ENCODE measurements around the gene CKAP5.
A peak's percentile ranks its signal among the peaks of the same experiment; 100 is the strongest.
"Not testable (repeated sequence)": the region's sequence is repeated elsewhere in the genome, so short reads cannot be mapped to it uniquely, and the experiment has no call there.

CKAP5 gene

DNA sequence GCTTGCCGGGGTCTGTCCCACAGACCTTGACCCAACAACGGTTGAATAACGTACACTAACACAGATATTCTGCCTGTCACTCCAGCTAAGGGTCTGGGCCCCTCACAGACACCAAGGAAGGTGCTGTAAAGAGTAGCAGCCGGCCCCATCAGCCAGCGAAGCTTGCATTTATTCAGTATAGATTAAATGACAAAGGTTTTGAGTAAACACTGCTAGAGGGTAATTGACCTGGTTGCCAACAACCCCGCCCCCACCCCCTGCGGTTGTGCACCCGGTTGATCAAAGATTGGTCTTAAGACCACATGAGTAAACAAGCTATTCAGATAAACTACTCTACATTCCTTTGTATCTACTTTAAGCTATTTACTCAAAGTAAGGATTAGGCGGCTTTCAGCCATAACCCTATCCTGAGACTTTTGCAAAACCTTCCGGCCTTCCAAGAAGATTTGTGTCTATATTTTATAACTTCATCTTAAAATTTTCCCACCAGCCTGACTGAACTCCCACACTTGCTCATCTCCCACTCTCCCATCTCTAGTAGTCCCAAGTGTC lies 4.8 kb upstream of the CKAP5 start:
- FAIRE-seq = no peak

DNA sequence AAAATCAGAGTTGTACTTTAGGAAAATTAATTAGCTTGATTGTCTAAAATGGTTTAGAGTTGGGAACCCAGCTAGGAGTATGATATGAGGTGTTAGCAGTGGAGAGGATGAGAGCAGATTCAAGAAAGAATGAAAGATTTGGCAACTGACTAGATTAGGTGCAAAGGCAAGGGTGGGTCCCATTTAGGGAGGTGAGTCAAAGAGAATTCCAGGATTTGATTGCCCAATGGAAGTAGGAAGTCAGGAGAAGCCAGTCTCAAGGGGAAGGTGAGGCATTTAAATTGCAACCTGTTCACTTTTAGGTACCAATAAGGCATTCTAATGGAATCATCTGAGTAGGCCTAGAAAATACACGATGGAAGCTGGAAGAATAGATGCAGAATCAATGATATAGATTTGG lies 3.6 kb upstream of the CKAP5 start:
- no peak for FAIRE-seq

- FAIRE-seq = no peak
Measured at GRCh38 chr11:46846510-46846830, 390 bp upstream of the CKAP5 start.

DNA sequence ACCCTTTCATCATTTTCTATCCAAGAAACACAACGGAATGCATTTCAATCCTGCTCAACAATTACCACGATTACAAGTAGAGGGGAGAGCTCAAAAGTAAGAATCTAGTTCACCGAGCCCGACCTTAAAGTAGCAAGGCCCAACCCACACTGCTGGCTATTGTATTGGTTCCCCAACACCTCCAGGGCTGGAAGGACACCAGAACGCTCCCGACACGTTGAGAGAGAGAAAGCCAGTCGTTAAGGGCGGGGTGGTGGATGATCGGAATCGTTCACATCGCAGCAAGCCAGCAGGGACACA lies 690 bp downstream of the CKAP5 start:
- FAIRE-seq = no peak

GRCh38 chr11:46840116-46840515 lies 6.0 kb downstream of the CKAP5 start:
- FAIRE-seq = no peak

GRCh38 chr11:46838501-46838900 lies 7.6 kb downstream of the CKAP5 start:
- no peak for FAIRE-seq

DNA sequence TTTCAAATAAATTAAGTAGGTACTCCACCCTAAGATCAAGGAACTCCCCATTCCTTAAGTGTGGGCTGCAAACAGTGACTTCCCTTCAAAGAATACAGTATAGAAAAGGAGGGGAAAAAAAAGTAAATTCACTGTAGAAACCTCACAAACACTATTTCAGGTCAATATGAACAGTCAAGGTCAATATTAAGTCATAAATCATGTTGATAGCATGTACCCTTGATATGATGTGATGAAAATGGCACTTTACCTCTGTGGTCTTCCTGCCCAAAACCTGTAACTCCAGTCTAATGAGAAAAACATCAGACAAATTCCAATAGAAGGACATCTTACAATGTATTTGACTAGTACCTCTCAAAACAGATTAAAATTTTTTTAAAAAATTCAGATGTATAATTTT lies 8.2 kb downstream of the CKAP5 start:
- no peak for FAIRE-seq

GRCh38 chr11:46836870-46837269 lies 9.2 kb downstream of the CKAP5 start:
- no peak for FAIRE-seq

- no peak for FAIRE-seq
Measured at GRCh38 chr11:46836431-46836830, 9.6 kb downstream of the CKAP5 start.

DNA sequence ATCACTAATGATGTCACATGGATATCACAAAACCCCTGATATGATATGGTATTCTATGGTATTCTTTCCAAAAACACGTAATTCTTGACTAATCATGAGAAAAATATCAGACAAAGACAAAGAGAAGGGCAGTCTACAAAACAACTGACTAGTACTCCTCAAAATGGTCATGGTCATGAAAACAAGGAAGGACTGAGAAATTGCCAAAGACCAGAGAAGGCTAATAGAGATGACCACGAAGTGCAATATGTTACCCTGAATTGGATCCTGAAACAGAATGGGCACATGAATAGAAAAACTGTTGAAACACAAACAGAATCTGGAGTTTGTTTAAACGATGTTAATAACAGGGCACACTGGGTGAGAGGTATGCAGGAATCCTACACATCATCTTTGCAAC lies 10.2 kb downstream of the CKAP5 start:
- FAIRE-seq = no peak

GRCh38 chr11:46834821-46835220 lies 11.3 kb downstream of the CKAP5 start:
- FAIRE-seq = no peak

DNA sequence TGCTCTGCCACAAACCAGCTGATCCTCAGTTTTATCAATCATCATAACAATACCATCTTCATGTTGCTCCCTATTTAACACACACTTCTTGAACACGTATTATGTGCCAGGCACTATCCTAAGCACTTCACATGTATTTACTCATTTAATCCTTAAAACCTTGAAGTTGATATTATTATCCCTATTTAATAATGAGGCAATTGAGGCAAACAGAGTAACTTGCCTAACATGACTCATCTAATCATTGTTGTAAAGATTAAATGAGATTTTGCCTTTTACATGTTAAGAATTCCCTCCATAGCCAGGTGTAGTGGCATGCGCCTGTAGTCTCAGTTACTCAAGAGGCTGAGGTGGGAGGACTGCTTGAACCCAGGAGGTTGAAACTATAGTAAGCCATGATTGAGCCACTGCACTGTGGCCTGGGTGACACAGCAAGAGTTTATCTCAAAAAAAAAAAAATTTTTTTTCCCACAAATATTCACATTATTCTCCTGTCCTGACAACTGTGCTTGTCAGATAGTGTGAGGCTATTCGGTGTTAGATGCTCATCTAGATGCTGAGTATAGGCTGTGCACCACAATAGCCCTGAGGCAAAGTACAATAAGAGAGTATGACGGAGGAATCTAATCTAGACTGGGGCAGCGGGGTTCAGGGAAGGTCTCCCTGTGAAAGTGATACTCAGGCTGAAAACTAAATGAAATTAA lies 13.4 kb downstream of the CKAP5 start:
- no peak for FAIRE-seq

- no peak for FAIRE-seq
Measured at GRCh38 chr11:46827995-46828394, 18.1 kb downstream of the CKAP5 start.

- FAIRE-seq = no peak
Measured at GRCh38 chr11:46826310-46827044, 19.6 kb downstream of the CKAP5 start.

DNA sequence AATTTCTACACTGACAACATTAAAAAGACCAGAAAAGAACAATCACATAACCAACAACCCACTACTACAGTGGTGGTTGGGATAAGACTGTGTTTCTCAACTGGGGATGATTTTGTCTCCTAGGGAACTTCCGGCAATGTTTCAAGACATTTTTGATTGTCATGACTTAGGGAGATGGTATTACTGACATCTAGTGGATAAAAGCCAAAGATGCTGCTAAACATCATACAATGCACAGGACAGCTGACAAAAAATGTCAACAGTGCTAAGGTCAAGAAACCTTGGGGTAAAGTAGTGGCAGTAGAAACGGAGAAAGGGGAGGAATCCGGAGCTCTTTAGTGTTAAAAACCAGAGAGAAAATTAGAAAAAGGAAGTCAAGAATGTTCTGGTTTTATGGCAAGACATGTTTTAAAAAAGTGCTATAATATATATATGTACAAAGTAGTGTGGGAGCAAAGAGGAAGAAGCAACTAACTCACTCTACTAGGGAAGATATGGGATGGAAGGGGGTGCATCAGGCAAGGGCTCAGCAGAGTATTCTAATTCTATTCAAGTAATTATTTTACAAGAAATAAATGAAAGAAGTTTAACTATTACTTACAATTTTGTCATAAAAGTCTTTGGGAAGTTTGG lies 37.2 kb downstream of the CKAP5 start:
- FAIRE-seq = peak; percentile 34

DNA sequence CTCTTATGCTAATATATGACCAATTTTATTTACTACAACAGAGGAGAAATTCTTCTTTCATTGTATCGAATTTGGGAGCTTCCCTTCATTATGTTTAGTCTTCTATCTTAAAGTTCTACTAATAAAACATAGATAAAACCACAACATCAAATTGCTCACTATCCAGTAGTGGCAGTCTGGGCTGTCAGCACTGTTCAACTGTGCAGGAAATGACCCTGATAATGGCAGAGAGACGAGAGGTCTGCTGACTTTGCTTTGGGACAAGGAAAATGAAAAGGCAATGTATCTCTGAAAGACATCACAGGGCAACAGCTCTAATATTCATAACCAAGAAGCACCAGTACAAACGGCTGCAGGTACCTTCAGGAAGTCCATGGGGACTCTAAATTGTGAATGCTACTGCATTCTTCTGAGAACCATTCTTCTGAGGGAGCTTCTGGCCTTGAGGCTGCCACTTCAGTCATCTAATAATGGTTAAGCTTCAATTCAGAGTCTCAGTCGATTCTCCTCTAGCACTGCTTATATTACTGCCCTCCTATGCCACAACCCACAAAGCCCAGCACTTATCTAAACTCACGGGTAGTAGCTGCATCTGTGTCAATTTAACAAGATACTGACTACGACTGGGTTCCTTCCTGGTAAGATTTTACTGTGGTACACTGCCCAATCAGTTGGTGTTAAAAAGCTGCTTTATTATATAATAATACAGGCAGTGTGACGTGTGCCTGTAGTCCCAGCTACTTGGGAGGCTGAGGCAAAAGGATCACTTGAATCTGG lies 44.2 kb downstream of the CKAP5 start:
- no peak for FAIRE-seq

DNA sequence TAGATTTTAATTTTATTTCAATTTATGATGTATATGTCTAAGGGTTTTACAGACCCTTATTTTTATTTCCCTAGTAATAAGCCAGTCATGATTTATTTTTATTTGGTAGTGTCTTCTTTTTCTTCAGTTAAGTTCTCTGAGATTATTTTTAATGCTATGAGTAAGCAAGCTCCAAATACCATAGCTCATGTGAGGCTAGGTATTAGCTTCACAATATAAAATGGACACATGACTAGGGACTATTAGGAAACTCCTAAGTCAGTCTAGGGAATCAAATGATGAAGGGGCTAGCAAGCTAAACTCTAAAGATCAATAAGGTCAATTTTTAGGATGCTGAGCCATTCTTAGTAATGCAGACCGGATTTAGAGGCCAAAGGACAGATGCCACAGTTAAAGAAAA lies 45.9 kb downstream of the CKAP5 start:
- FAIRE-seq = no peak

DNA sequence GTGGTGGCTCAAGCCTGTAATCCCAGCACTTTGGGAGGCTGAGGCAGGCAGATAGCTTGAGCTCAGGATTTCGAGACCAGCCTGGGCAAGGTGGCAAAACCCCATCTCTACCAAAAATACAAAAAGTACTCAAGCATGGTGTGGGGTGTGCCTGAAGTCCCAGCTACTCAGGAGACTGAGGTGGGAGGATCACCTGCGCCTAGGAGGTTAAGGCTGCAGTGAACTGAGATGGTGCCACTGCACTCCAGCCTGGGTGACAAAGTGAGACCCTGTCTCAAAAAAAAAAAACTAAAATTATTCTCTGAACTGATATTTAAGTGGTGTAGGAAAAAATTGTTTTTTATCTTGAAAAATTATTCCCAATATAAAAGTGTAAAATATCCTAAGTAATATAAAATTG lies 46.4 kb downstream of the CKAP5 start:
- not testable (repeated sequence) for FAIRE-seq

DNA sequence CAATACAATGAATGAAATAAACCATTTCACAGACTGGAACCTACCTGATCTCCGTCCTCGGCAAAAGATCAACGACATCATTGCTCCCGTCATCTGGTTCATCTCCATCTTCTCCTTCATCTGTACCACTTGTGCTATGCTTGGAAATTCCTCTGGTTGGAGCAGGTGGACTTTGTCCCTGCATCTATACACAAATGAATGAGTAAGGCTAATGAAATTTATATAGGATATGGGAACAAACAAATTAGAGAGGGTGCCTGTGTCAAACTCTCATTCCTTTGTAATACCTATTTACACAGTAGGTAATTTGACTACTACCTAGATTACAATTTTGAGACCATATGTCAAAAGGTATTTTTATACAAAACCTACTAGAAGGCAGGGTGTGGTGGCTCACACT lies 67.7 kb downstream of the CKAP5 start:
- no peak for FAIRE-seq

GRCh38 chr11:46776878-46777277 lies 69.2 kb downstream of the CKAP5 start:
- no peak for FAIRE-seq

DNA sequence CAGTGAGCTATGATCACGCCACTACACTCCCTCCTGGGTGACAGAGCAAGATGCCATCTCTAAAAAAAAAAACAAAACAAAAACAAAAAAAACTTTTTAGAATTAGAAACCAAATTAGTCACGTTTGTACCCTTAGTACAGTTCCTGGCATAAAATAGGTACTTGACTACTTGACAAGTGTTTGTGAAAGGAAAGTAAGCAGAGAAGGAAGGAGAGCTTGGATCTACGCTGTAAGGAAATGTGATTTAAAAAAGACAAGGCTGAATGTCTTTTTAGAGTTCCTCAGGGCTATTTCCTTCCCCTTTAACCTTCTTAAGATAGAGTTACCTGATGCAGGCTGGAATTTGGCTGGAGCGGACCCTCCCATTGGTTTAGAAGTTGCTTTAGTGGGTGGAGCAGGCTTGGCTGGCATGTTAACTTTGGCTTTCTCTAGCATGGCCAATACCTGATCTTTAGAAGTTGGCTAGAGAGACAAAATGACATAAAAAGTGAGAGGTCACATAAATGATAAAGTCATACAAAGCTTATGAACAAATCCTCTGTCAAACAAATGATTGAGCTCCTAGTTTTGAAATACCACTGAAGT lies 76.4 kb downstream of the CKAP5 start:
- no peak for FAIRE-seq

- FAIRE-seq = no peak
Measured at GRCh38 chr11:46766656-46767055, 79.4 kb downstream of the CKAP5 start.

DNA sequence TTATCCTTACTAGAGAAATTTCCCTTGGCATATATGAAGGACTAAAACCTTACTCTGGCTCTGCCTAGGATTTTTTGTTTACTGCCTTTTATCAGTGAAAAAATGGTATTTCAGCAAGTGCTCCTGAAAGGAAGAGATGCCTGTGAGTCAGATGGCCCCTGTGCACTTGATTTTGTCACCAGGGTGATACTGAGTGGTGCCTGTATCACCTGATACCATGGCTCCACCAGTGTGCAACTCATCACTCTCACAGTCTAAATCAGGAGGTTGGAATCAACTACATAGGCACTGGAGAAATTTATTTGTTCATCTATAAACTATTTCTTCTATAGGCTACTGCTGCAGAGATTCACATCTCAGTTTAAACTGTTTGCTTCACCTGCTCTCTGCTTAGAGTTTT lies 83.8 kb downstream of the CKAP5 start:
- no peak for FAIRE-seq
